Activated CD8-positive, alpha-beta memory T cell treated with anti-CD3 and anti-CD28 coated beads, Interleukin-2, amount 50 U/mL, for 4 hours (primary cell): ENCODE results near the gene LRRK2.
"Not testable (repeated sequence)": the region's sequence is repeated elsewhere in the genome, so short reads cannot be mapped to it uniquely, and the experiment has no call there.

Experiments used
- DNase-seq: peaks from one replicate; pipeline ENCODE4 v3.0.0-alpha.2; 2020

The LRRK2 gene

GRCh38 chr12:40250652-40251051 lies 25.9 kb downstream of the LRRK2 start:
- DNase-seq = not testable (repeated sequence)

GRCh38 chr12:40253936-40254335 lies 29.1 kb downstream of the LRRK2 start:
- DNase-seq = no peak

GRCh38 chr12:40254455-40255085 lies 29.8 kb downstream of the LRRK2 start:
- DNase-seq = no peak

GRCh38 chr12:40258371-40258770 lies 33.6 kb downstream of the LRRK2 start:
- DNase-seq = no peak

- no peak for DNase-seq
Measured at GRCh38 chr12:40261937-40262336, 37.1 kb downstream of the LRRK2 start.

GRCh38 chr12:40262657-40263056 lies 37.9 kb downstream of the LRRK2 start:
- no peak for DNase-seq

- DNase-seq = no peak
Measured at GRCh38 chr12:40263616-40264409, 39.0 kb downstream of the LRRK2 start.

- DNase-seq = no peak
Measured at GRCh38 chr12:40271981-40272664, 47.3 kb downstream of the LRRK2 start.

GRCh38 chr12:40281791-40282364 lies 57.1 kb downstream of the LRRK2 start:
- DNase-seq = no peak

- no peak for DNase-seq
Measured at GRCh38 chr12:40286583-40286982, 61.8 kb downstream of the LRRK2 start.

- no peak for DNase-seq
Measured at GRCh38 chr12:40287369-40287975, 62.7 kb downstream of the LRRK2 start.

- no peak for DNase-seq
Measured at GRCh38 chr12:40292788-40293429, 68.1 kb downstream of the LRRK2 start.

- no peak for DNase-seq
Measured at GRCh38 chr12:40298341-40298740, 73.5 kb downstream of the LRRK2 start.

GRCh38 chr12:40300490-40300889 lies 75.7 kb downstream of the LRRK2 start:
- DNase-seq = no peak

GRCh38 chr12:40309001-40309400 lies 84.2 kb downstream of the LRRK2 start:
- no peak for DNase-seq

GRCh38 chr12:40310211-40310610 lies 85.4 kb downstream of the LRRK2 start:
- DNase-seq = no peak

GRCh38 chr12:40312196-40312595 lies 87.4 kb downstream of the LRRK2 start:
- no peak for DNase-seq

- DNase-seq = no peak
Measured at GRCh38 chr12:40312982-40313576, 88.3 kb downstream of the LRRK2 start.

- no peak for DNase-seq
Measured at GRCh38 chr12:40313928-40314327, 89.1 kb downstream of the LRRK2 start.

GRCh38 chr12:40314927-40315326 lies 90.1 kb downstream of the LRRK2 start:
- DNase-seq = no peak

- no peak for DNase-seq
Measured at GRCh38 chr12:40315375-40315774, 90.6 kb downstream of the LRRK2 start.

GRCh38 chr12:40324261-40324660 lies 99.5 kb downstream of the LRRK2 start:
- DNase-seq = no peak
